Natural killer cell treated with Interleukin-12 subunit alpha and Interleukin-12 subunit beta and Interleukin-15 and Interleukin-18, amount 100 ng/mL, for 72 hours (primary cell): ENCODE measurements around the gene RPA1. TPM values are rescaled to one million over a fixed set of nuclear protein-coding genes. Genes with fewer than 3 reads are reported as not detected.

Source experiments
- ATAC-seq, 2 donors: fragments of 150-1000 bp; cut with Tn5 transposase in 1 of 2; sonication (Bioruptor Pico), chemical (Tn5 transposase) in 1 of 2; 2 replicates each; pipeline ENCODE4 v1.10.0; 2021
- DNase-seq: peaks from one replicate; pipeline ENCODE4 v3.0.0; 2022; ENCODE audit warnings: low spot score
- H3K27ac Mint-ChIP-seq, 2 donors: 1 replicate in 1 of 2; 2 replicates in 1 of 2; pipeline ENCODE4 v1.8.0; 2022; ENCODE audit warnings: mixed read lengths in 2 of 2, mild to moderate bottlenecking in 1 of 2, moderate library complexity in 1 of 2
- H3K27me3 Mint-ChIP-seq, 2 donors: 1 replicate in 1 of 2; 2 replicates in 1 of 2; pipeline ENCODE4 v1.8.0; 2022; ENCODE audit warnings: mixed read lengths in 2 of 2
- H3K36me3 Mint-ChIP-seq: one replicate; pipeline ENCODE4 v1.8.0; 2022; ENCODE audit warnings: mixed read lengths
- H3K4me1 Mint-ChIP-seq, 2 donors: 1 replicate in 1 of 2; 2 replicates in 1 of 2; pipeline ENCODE4 v1.8.0; 2022; ENCODE audit warnings: low read depth in 2 of 2, mixed read lengths in 2 of 2, mild to moderate bottlenecking in 1 of 2
- H3K4me3 Mint-ChIP-seq: one replicate; pipeline ENCODE4 v1.8.0; 2022; ENCODE audit warnings: mixed read lengths
- H3K9me3 Mint-ChIP-seq: 2 replicates; pipeline ENCODE4 v1.8.0; 2022; ENCODE audit warnings: mixed read lengths
- total RNA-seq, 2 donors: library from RNA; stranded (reverse); gene quantifications; one replicate each; pipeline ENCODE4 v1.2.3, GENCODE V29; 2022

RPA1 gene
- total RNA-seq, 2 donors from 2014 or later, result 144 to 169 TPM

- no peak overlapping the region for H3K27ac Mint-ChIP-seq
- H3K27me3 Mint-ChIP-seq, result no peaks in the 10 kb centered on the region
- no peaks in the 10 kb centered on the region for H3K36me3 Mint-ChIP-seq
- no peak overlapping the region for H3K4me3 Mint-ChIP-seq
- H3K9me3 Mint-ChIP-seq, result no peaks in the 10 kb centered on the region
- no peaks in the 10 kb centered on the region for H3K4me1 Mint-ChIP-seq
- DNase-seq (no peak), ATAC-seq (no peak)
Observed at GRCh38 chr17:1939981-1940809, 110.4 kb downstream of the RPA1 start.

- H3K27ac Mint-ChIP-seq, result no peak overlapping the region
- H3K4me1 Mint-ChIP-seq, result no peaks in the 10 kb centered on the region
- no peaks in the 10 kb centered on the region for H3K36me3 Mint-ChIP-seq
- DNase-seq, result no peak
- ATAC-seq, result no peak
- no peak overlapping the region for H3K4me3 Mint-ChIP-seq
- H3K9me3 Mint-ChIP-seq, result no peaks in the 10 kb centered on the region
- no peaks in the 10 kb centered on the region for H3K27me3 Mint-ChIP-seq
Observed at GRCh38 chr17:1940810-1941185, 111.0 kb downstream of the RPA1 start.

GRCh38 chr17:1941272-1942065 is 111.7 kb downstream of the RPA1 start:
- Mint-ChIP-seq H3K9me3 (no peaks in the 10 kb centered on the region), H3K27me3 (no peaks in the 10 kb centered on the region), H3K36me3 (no peaks in the 10 kb centered on the region), H3K27ac (no peak overlapping the region), H3K4me3 (no peak overlapping the region), H3K4me1 (peaks cover 0 to under 1% of the 10 kb centered on the region in 2 donors)
- ATAC-seq, result no peak
- DNase-seq, result no peak

GRCh38 chr17:1942066-1942365 is 112.2 kb downstream of the RPA1 start:
- Mint-ChIP-seq H3K36me3 (no peaks in the 10 kb centered on the region), H3K27me3 (no peaks in the 10 kb centered on the region), H3K9me3 (no peaks in the 10 kb centered on the region), H3K4me3 (no peak overlapping the region), H3K27ac (no peak overlapping the region), H3K4me1 (peaks cover 0 to 3% of the 10 kb centered on the region in 2 donors)
- ATAC-seq, result no peak
- DNase-seq, result no peak

- Mint-ChIP-seq H3K9me3 (no peaks in the 10 kb centered on the region), H3K4me3 (no peak overlapping the region), H3K4me1 (peaks cover 0 to 3% of the 10 kb centered on the region in 2 donors), H3K27ac (no peak overlapping the region), H3K36me3 (no peaks in the 10 kb centered on the region), H3K27me3 (no peaks in the 10 kb centered on the region)
- ATAC-seq (no peak), DNase-seq (no peak)
Observed at GRCh38 chr17:1942666-1943435, 113.0 kb downstream of the RPA1 start.

DNA sequence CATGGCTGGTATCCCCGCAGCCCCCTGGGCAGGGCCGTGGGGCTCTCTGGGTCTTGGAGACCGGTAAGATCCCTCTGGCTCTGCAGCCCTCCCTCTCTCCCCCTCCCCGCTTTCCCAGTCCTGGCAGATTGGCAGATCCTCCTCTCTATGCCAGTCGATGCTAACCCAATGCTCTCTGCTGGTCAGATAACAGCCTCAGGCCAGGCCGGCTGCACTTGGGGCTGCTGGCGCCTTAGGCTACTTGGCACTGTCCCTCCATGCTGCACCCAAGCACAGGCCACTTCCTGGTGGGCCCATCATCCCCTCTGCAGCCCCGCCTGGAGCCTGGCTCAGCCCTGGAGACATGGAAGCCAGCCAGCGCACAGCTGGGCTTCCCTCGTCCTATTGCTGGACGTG is 113.6 kb downstream of the RPA1 start:
- Mint-ChIP-seq H3K27ac (no peak overlapping the region), H3K9me3 (no peaks in the 10 kb centered on the region), H3K27me3 (no peaks in the 10 kb centered on the region), H3K4me1 (peaks cover 0 to 3% of the 10 kb centered on the region in 2 donors), H3K36me3 (no peaks in the 10 kb centered on the region), H3K4me3 (no peak overlapping the region)
- no peak for ATAC-seq
- DNase-seq, result no peak

DNA sequence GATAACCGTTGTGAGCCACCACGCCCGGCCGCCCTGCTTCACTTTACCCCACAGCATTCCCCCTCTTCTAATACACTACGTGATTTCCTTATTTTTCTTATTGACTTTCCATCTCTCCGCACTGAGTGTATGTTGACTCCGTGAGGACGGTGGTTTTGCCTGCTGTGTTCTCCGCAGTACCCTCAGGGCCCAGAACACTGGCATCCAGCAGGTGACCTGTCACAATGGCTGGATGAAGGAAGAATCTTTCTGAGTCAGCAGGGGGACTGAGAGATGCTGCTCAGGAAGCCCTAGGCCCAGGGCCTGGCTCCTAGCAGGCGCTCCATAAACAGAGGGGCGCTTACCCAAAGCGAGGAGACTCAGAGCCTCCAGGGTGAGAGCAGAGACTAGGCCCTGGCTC is 115.8 kb downstream of the RPA1 start:
- DNase-seq, result no peak
- Mint-ChIP-seq H3K27me3 (no peaks in the 10 kb centered on the region), H3K36me3 (no peaks in the 10 kb centered on the region), H3K4me1 (peaks cover 0 to 3% of the 10 kb centered on the region in 2 donors), H3K4me3 (no peak overlapping the region), H3K27ac (no peak overlapping the region), H3K9me3 (no peaks in the 10 kb centered on the region)
- ATAC-seq, result no peak

DNA sequence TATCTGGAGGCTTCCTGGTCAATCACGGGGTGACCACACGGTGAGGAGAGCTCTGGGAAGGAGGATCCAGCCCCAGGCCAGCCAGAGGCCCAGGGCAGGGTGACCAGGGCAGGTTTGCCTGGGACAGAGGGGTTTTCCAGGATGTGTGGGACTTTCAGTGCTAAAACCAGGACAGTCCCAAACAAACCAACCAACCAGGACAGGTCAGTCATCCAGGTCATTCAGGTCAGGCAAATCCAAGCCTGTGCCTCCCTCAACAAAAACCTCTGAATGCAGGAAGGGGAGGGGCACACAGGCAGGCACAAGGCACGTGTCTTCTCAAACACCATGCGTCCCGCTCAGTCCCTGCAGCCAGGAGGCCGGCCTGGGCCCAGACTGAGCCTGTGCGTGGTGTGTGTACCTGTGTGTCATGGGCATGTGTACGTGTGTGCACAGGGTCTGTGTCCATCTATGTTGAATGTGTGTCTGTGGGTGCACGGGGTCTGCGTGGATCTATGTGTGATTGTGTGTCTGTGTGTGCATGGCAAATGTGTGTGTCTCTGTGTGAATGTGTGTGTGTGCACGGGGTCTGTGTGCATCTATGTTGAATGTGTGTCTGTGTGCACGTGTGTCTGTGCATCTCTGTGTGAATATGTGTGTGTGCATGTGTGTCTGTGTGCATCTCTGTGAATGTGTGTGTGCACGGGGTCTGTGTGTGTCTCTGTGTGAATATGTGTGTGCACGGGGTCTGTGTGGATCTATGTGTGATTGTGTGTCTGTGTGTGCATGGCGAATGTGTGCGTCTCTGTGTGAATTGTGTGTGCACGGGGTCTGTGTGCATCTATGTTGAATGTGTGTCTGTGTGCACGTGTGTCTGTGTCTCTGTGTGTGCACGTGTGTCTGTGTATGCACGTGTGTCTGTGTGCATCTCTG is 116.5 kb downstream of the RPA1 start:
- H3K27me3 Mint-ChIP-seq, result no peaks in the 10 kb centered on the region
- DNase-seq, result no peak
- peaks cover 0 to 3% of the 10 kb centered on the region in 2 donors for H3K4me1 Mint-ChIP-seq
- no peak for ATAC-seq
- H3K4me3 Mint-ChIP-seq, result no peak overlapping the region
- H3K36me3 Mint-ChIP-seq, result no peaks in the 10 kb centered on the region
- H3K9me3 Mint-ChIP-seq, result no peaks in the 10 kb centered on the region
- H3K27ac Mint-ChIP-seq, result no peak overlapping the region

GRCh38 chr17:1947229-1947742 is 117.5 kb downstream of the RPA1 start:
- H3K36me3 Mint-ChIP-seq, result no peaks in the 10 kb centered on the region
- ATAC-seq, result no peak
- no peak overlapping the region for H3K27ac Mint-ChIP-seq
- H3K9me3 Mint-ChIP-seq, result no peaks in the 10 kb centered on the region
- H3K27me3 Mint-ChIP-seq, result peaks cover 0 to 3% of the 10 kb centered on the region in 2 donors
- peaks cover 0 to 3% of the 10 kb centered on the region in 2 donors for H3K4me1 Mint-ChIP-seq
- H3K4me3 Mint-ChIP-seq, result no peak overlapping the region
- no peak for DNase-seq

DNA sequence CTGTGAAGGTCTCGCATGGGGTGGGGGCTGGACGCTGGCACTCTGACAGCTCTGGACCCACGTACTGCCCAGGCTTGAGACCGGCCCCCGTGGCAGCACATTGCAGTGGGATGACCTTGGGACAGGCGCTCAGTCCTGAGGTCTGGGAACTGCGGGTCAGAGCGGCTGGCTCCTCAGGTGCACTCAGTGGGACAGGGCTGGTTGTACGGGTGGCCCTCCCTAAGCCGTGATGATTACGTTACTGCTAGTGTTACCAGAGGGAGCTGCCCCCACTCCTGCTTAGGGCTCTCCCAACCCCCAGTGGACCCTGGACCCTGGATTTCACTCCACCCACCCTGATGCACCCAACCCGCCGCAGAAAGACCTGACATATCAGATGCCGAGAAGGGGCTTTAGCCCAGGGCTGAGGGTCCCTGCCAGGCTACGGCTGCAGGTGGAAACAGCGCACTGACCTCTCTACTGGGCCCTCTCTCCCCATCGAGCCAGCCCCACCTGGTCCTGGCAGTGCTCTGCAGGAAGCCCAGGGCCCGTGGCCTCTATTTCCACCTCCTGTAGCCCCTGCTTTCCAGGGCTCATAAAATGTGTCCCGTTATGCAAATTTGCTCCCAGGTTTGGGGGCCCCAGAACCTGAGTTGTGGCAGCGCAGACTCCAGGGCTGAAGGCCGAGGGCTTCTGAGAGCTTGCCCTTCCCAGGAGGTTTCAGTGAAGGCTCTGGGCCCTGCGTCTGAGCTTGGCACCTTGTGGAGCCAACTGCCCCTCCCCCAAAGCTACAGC is 118.1 kb downstream of the RPA1 start:
- ATAC-seq (no peak), DNase-seq (no peak)
- H3K9me3 Mint-ChIP-seq, result no peaks in the 10 kb centered on the region
- H3K4me1 Mint-ChIP-seq, result peaks cover 0 to 3% of the 10 kb centered on the region in 2 donors
- H3K27ac Mint-ChIP-seq, result no peak overlapping the region
- no peaks in the 10 kb centered on the region for H3K36me3 Mint-ChIP-seq
- H3K4me3 Mint-ChIP-seq, result no peak overlapping the region
- peaks cover 0 to 3% of the 10 kb centered on the region in 2 donors for H3K27me3 Mint-ChIP-seq

GRCh38 chr17:1948517-1948825 is 118.7 kb downstream of the RPA1 start:
- Mint-ChIP-seq H3K27me3 (peaks cover 0 to 3% of the 10 kb centered on the region in 2 donors), H3K4me3 (no peak overlapping the region), H3K36me3 (no peaks in the 10 kb centered on the region), H3K4me1 (peaks cover 0 to 3% of the 10 kb centered on the region in 2 donors), H3K27ac (no peak overlapping the region), H3K9me3 (no peaks in the 10 kb centered on the region)
- ATAC-seq (no peak), DNase-seq (no peak)
